DND-41 (cell line): ENCODE data around the gene TAOK1.

Source experiments
- ATAC-seq: fragments of 200-7000 bp; cut with Tn5 transposase; 3 replicates; pipeline ENCODE4 v1.9.1; 2021; ENCODE audit warnings: low read depth; ENCODE audit not compliant: insufficient read depth
- DNase-seq: peaks from one replicate; pipeline ENCODE4 v3.0.0-alpha.2; 2020
- H2AFZ ChIP-seq: 2 replicates; pipeline ENCODE4 v1.6.0; 2012; ENCODE audit warnings: low read depth, low read length
- H3K27ac ChIP-seq: 2 replicates; pipeline ENCODE4 v1.5.1; 2012; ENCODE audit warnings: low read length, inconsistent platforms
- H3K27me3 ChIP-seq: fragments of 200-600 bp; sonication (generic); 2 replicates; pipeline ENCODE4 v1.6.0; 2012; ENCODE audit warnings: low read length, mild to moderate bottlenecking, inconsistent platforms; ENCODE audit not compliant: insufficient read depth, poor library complexity
- H3K36me3 ChIP-seq: 2 replicates; pipeline ENCODE4 v1.5.1; 2012; ENCODE audit warnings: low read length, inconsistent platforms; ENCODE audit not compliant: insufficient read depth
- H3K4me1 ChIP-seq: 2 replicates; pipeline ENCODE4 v1.5.1; 2012; ENCODE audit warnings: mild to moderate bottlenecking, low read length; ENCODE audit not compliant: insufficient read depth
- H3K4me2 ChIP-seq: 2 replicates; pipeline ENCODE4 v1.6.0; 2012; ENCODE audit warnings: mild to moderate bottlenecking, moderate library complexity, low read length, inconsistent platforms; ENCODE audit not compliant: insufficient read depth
- H3K4me3 ChIP-seq, 2 experiments: fragments of 200-600 bp in 1 of 2; shearing (Covaris generic) in 1 of 2; 2 replicates each; pipeline ENCODE4 v1.5.1; 2012 to 2016; ENCODE audit warnings: inconsistent platforms in 2 of 2, low read length in 2 of 2, mild to moderate bottlenecking in 2 of 2, low read depth in 1 of 2, moderate library complexity in 1 of 2
- H3K79me2 ChIP-seq: 2 replicates; pipeline ENCODE4 v1.6.0; 2012; ENCODE audit warnings: low read length, inconsistent platforms; ENCODE audit not compliant: insufficient read depth
- H3K9ac ChIP-seq: 2 replicates; pipeline ENCODE4 v1.6.0; 2012; ENCODE audit warnings: low read depth, mild to moderate bottlenecking, inconsistent platforms, low read length, moderate library complexity
- H3K9me3 ChIP-seq: 2 replicates; pipeline ENCODE4 v1.5.1; 2012; ENCODE audit warnings: low read length, moderate library complexity, mild to moderate bottlenecking, inconsistent platforms; ENCODE audit not compliant: insufficient read depth, severe bottlenecking
- H4K20me1 ChIP-seq: 2 replicates; pipeline ENCODE4 v1.6.0; 2012; ENCODE audit warnings: low read length; ENCODE audit not compliant: insufficient read depth
- CTCF ChIP-seq: IDR thresholded peaks from 2 replicates; pipeline ENCODE4 v1.5.1; 2012; ENCODE audit warnings: borderline replicate concordance, low read length, moderate library complexity, mild to moderate bottlenecking; ENCODE audit not compliant: poor library complexity, severe bottlenecking; ENCODE audit errors: extremely low read depth
- EZH2 ChIP-seq: IDR thresholded peaks from 3 replicates; pipeline ENCODE4 v1.6.1; 2012; ENCODE audit warnings: borderline replicate concordance, low read depth, mild to moderate bottlenecking, moderate library complexity, low read length, inconsistent platforms; ENCODE audit not compliant: severe bottlenecking

Gene TAOK1

GRCh38 chr17:29577001-29577370, 186.8 kb downstream of the TAOK1 start:
- Histone ChIP-seq H3K9ac (no peak overlapping the region), H3K36me3 (peaks cover 88% of the 10 kb centered on the region)
- no peak for TF ChIP-seq EZH2
- TF ChIP-seq CTCF: no peak

GRCh38 chr17:29577385-29578211, 187.4 kb downstream of the TAOK1 start:
- ATAC-seq: no peak
- Histone ChIP-seq H3K79me2 (0 out of 2 replicates have a peak, but pooled peaks cover 6% of the 10 kb centered on the region), H3K4me2 (no peak overlapping the region), H3K27me3 (no peaks in the 10 kb centered on the region), H3K4me3 (no peak overlapping the region), H3K9me3 (no peaks in the 10 kb centered on the region), H3K9ac (no peak overlapping the region), H2AFZ (no peak overlapping the region), H4K20me1 (peaks cover 62% of the 10 kb centered on the region), H3K36me3 (peaks cover 94% of the 10 kb centered on the region), H3K27ac (no peak overlapping the region), H3K4me1 (no peaks in the 10 kb centered on the region)
- DNase-seq: no peak
- TF ChIP-seq EZH2 (no peak), CTCF (no peak)

More at GRCh38 chr17:29577001-29577370, 186.8 kb downstream of the TAOK1 start:
- Histone ChIP-seq H3K27me3 (no peaks in the 10 kb centered on the region), H3K9me3 (no peaks in the 10 kb centered on the region), H3K79me2 (0 out of 2 replicates have a peak, but pooled peaks cover 4% of the 10 kb centered on the region), H3K4me3 (no peak overlapping the region), H3K27ac (no peak overlapping the region), H3K4me2 (no peak overlapping the region), H3K4me1 (no peaks in the 10 kb centered on the region), H2AFZ (no peak overlapping the region), H4K20me1 (peaks cover 60% of the 10 kb centered on the region)
- no peak for DNase-seq
- ATAC-seq: no peak

- Histone ChIP-seq H3K36me3 (peaks cover 96% of the 10 kb centered on the region), H3K9me3 (no peaks in the 10 kb centered on the region), H3K27me3 (no peaks in the 10 kb centered on the region), H2AFZ (no peak overlapping the region), H4K20me1 (peaks cover 70% of the 10 kb centered on the region), H3K4me1 (no peaks in the 10 kb centered on the region), H3K4me2 (no peak overlapping the region), H3K4me3 (no peak overlapping the region), H3K9ac (no peak overlapping the region), H3K27ac (no peak overlapping the region), H3K79me2 (peaks cover 19% of the 10 kb centered on the region)
- no peak for DNase-seq
- no peak for ATAC-seq
- no peak for TF ChIP-seq CTCF
- TF ChIP-seq EZH2: no peak
Measured at GRCh38 chr17:29578626-29579485, 188.7 kb downstream of the TAOK1 start.
